NCI-H1436 treated with DMSO at 0.1 percent for 48 hours (cell line): ENCODE measurements around the gene ITGB1BP1.
"Not testable (repeated sequence)": the region's sequence is repeated elsewhere in the genome, so short reads cannot be mapped to it uniquely, and the experiment has no call there.

ENCODE experiments used
- DNase-seq: peaks from one replicate; lab custom pipeline; 2025; lab: John Stamatoyannopoulos, UW

Gene ITGB1BP1

GRCh38 chr2:9400268-9401058, 22.9 kb downstream of the ITGB1BP1 start:
- DNase-seq = no peak

GRCh38 chr2:9398881-9399780, 24.2 kb downstream of the ITGB1BP1 start:
- no peak for DNase-seq

- not testable (repeated sequence) for DNase-seq
These were observed 25.1 kb downstream of the ITGB1BP1 start for GRCh38 chr2:9398251-9398650.

- no peak for DNase-seq
These were observed 26.1 kb downstream of the ITGB1BP1 start for GRCh38 chr2:9397201-9397600.

GRCh38 chr2:9394816-9395215, 28.5 kb downstream of the ITGB1BP1 start:
- no peak for DNase-seq

- DNase-seq = no peak
These were observed 30.2 kb downstream of the ITGB1BP1 start for GRCh38 chr2:9392898-9393765.

GRCh38 chr2:9391961-9392720, 31.2 kb downstream of the ITGB1BP1 start:
- DNase-seq = no peak

GRCh38 chr2:9390991-9391390, 32.3 kb downstream of the ITGB1BP1 start:
- DNase-seq = no peak

- no peak for DNase-seq
These were observed 33.0 kb downstream of the ITGB1BP1 start for GRCh38 chr2:9390151-9390850.

- no peak for DNase-seq
These were observed 34.1 kb downstream of the ITGB1BP1 start for GRCh38 chr2:9388950-9389911.

GRCh38 chr2:9388199-9388681, 35.1 kb downstream of the ITGB1BP1 start:
- no peak for DNase-seq

GRCh38 chr2:9385841-9386240, 37.5 kb downstream of the ITGB1BP1 start:
- DNase-seq = no peak

GRCh38 chr2:9384521-9384920, 38.8 kb downstream of the ITGB1BP1 start:
- no peak for DNase-seq

- DNase-seq = no peak
These were observed 40.6 kb downstream of the ITGB1BP1 start for GRCh38 chr2:9382604-9383235.

GRCh38 chr2:9380702-9381628, 42.4 kb downstream of the ITGB1BP1 start:
- no peak for DNase-seq

GRCh38 chr2:9379391-9379755, 44.0 kb downstream of the ITGB1BP1 start:
- no peak for DNase-seq

- no peak for DNase-seq
These were observed 44.6 kb downstream of the ITGB1BP1 start for GRCh38 chr2:9378433-9379390.
